ENCODE measurements around the gene MRC2.

The MRC2 gene

GRCh38 chr17:62630365-62631085 is 3.1 kb downstream of the MRC2 start:
- TF ChIP-seq CTCF (conservative IDR thresholded peaks at IDR 0.05; ENCODE audit: low read length) (no peak), EZH2phosphoT487 (IDR thresholded peaks at IDR 0.05; ENCODE audit: borderline replicate concordance) (no peak)
- no peaks in the 10 kb centered on the region for H3K27me3 ChIP-seq (ENCODE audit: insufficient read depth, low read length, poor library complexity, severe bottlenecking)
- H4K20me1 ChIP-seq (ENCODE audit: insufficient read depth, low read length, poor library complexity, severe bottlenecking), result no peaks in the 10 kb centered on the region
- H3K4me2 ChIP-seq (ENCODE audit: low read depth, low read length, poor library complexity, severe bottlenecking), result no peak overlapping the region
- H3K4me1 ChIP-seq (ENCODE audit: insufficient read depth, low read length, poor library complexity, severe bottlenecking), result peaks cover 13% of the 10 kb centered on the region
- no peak overlapping the region for H3K9ac ChIP-seq (ENCODE audit: low read depth, low read length, poor library complexity, severe bottlenecking)
- no peak overlapping the region for H3K4me3 ChIP-seq (ENCODE audit: low read length, poor library complexity, severe bottlenecking)
- no peak overlapping the region for H2AFZ ChIP-seq (ENCODE audit: low read length)
- H3K9me3 ChIP-seq (ENCODE audit: insufficient read depth, low read depth, low read length), result no peaks in the 10 kb centered on the region
- H3K79me2 ChIP-seq (ENCODE audit: insufficient read depth, low read length), result no peaks in the 10 kb centered on the region; the same call in 1 of the 2 replicates
- no peaks in the 10 kb centered on the region for H3K9me2 ChIP-seq (replicated peaks; ENCODE audit: low read depth, low read length)
- H3F3A ChIP-seq (ENCODE audit: low read depth), result no peaks in the 10 kb centered on the region
- no peaks in the 10 kb centered on the region for H3K36me3 ChIP-seq (ENCODE audit: insufficient read depth, low read length)

DNA sequence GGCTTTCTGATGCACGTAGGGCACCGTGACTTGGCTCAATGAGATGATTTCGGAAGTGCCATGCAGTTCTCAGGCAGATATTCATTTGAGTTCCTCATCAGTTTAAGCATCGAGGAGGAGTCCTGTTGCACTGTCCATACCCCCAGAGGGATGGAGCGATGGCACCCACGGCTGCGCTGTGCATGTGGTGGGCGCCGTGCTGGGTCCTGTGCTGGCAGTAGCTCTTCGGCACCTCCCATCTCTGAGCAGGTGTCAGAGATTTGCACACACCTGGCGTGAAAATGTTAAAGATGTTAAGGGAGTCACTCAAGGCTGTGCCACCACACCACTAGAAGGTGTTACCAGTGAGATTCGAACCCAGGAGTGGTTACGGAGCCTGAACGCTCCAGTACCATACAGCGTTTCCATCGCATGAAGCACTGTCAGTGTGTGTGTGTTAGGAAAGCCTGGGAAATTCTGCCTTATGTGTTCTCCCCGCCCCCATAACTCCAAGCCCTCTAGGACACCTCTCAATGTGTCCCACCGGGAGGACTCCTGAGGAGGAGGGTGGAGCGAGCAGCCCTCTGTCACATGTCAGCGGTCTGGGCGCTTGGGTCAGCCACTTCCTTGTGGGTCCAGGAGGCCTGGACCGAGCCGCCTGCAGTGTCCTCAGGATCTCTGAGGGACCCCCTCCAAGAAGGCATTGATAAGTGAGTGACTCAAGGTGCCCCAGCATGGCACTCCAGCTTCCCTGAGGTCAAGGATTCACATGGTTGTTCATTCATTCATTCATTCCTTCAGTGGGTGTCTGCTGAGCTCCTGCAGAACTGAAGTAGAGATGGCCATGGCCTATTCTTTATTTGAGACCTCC is 3.8 kb downstream of the MRC2 start:
- Histone ChIP-seq H3K79me2 (ENCODE audit: insufficient read depth, low read length) (no peaks in the 10 kb centered on the region; the same call in 1 of the 2 replicates), H3K27me3 (ENCODE audit: insufficient read depth, low read length, poor library complexity, severe bottlenecking) (no peaks in the 10 kb centered on the region), H3K9me2 (replicated peaks; ENCODE audit: low read depth, low read length) (no peaks in the 10 kb centered on the region), H3K4me3 (ENCODE audit: low read length, poor library complexity, severe bottlenecking) (no peak overlapping the region), H3F3A (ENCODE audit: low read depth) (no peaks in the 10 kb centered on the region), H3K9ac (ENCODE audit: low read depth, low read length, poor library complexity, severe bottlenecking) (no peak overlapping the region), H2AFZ (ENCODE audit: low read length) (no peak overlapping the region), H3K9me3 (ENCODE audit: insufficient read depth, low read depth, low read length) (no peaks in the 10 kb centered on the region), H3K4me1 (ENCODE audit: insufficient read depth, low read length, poor library complexity, severe bottlenecking) (peaks cover 13% of the 10 kb centered on the region), H3K4me2 (ENCODE audit: low read depth, low read length, poor library complexity, severe bottlenecking) (no peak overlapping the region), H4K20me1 (ENCODE audit: insufficient read depth, low read length, poor library complexity, severe bottlenecking) (no peaks in the 10 kb centered on the region), H3K36me3 (ENCODE audit: insufficient read depth, low read length) (no peaks in the 10 kb centered on the region)
- TF ChIP-seq EZH2phosphoT487 (IDR thresholded peaks at IDR 0.05; ENCODE audit: borderline replicate concordance) (no peak), CTCF (conservative IDR thresholded peaks at IDR 0.05; ENCODE audit: low read length) (no peak)

DNA sequence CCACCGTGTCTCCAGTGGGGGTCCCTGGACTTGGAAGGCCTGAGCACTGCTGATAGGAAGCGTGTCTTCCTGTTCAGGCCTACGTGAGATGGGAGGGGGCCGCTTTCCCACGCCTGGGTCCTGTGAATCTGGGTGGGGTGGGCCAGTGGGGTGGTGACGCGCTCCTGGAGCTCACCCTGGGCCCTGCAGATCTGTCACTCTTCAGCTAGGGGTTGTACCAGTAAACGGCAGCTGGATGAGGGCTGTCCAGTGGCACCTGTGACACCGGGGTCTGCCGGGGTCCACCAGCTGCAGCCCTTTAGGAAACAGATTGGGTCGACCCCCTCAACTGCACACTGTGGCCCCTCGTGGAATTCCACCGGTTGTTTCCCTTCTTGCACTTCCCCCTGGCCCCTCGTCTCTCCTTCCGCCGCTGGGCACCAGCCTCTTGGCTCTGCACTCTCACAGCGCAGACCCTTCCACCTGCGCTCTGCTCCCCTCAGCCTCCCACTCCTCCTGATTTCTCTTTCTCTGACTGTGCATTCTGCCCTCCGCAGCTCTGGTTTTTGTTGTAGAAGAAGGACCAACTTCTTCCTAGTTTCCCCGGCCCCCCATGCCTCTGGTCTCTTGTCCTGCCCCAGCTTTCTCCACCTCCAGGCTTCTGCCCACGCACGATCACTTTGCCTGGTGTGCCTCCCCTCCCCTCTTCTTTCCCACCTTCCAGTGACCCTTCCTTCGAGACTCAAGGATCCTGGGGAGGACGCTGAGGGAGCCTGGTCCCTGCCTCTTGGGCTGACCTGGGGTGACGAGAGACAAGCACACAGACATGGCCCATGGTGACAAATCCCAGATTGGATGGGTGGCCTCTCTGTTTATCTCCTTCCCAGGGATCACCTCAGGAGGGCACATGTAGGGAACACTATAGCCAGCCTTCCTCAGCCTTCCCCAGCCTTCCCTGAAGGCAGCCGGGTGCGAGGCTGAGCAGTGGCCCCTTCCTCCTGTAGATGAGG is 4.8 kb downstream of the MRC2 start:
- Histone ChIP-seq H4K20me1 (ENCODE audit: insufficient read depth, low read length, poor library complexity, severe bottlenecking) (no peaks in the 10 kb centered on the region), H3K4me2 (ENCODE audit: low read depth, low read length, poor library complexity, severe bottlenecking) (no peak overlapping the region), H3F3A (ENCODE audit: low read depth) (no peaks in the 10 kb centered on the region), H3K27me3 (ENCODE audit: insufficient read depth, low read length, poor library complexity, severe bottlenecking) (no peaks in the 10 kb centered on the region), H3K9me2 (replicated peaks; ENCODE audit: low read depth, low read length) (no peaks in the 10 kb centered on the region), H3K79me2 (ENCODE audit: insufficient read depth, low read length) (no peaks in the 10 kb centered on the region; the same call in 1 of the 2 replicates), H3K4me3 (ENCODE audit: low read length, poor library complexity, severe bottlenecking) (no peak overlapping the region), H3K36me3 (ENCODE audit: insufficient read depth, low read length) (no peaks in the 10 kb centered on the region), H3K9ac (ENCODE audit: low read depth, low read length, poor library complexity, severe bottlenecking) (no peak overlapping the region), H3K4me1 (ENCODE audit: insufficient read depth, low read length, poor library complexity, severe bottlenecking) (peaks cover 13% of the 10 kb centered on the region), H2AFZ (ENCODE audit: low read length) (no peak overlapping the region), H3K9me3 (ENCODE audit: insufficient read depth, low read depth, low read length) (no peaks in the 10 kb centered on the region)
- TF ChIP-seq EZH2phosphoT487 (IDR thresholded peaks at IDR 0.05; ENCODE audit: borderline replicate concordance) (no peak), CTCF (conservative IDR thresholded peaks at IDR 0.05; ENCODE audit: low read length) (no peak)

Data from Loucy (cell line).